ENCODE measurements around the gene PKP3. TPM values are rescaled to one million over a fixed set of nuclear protein-coding genes. Genes with fewer than 3 reads are reported as not detected.
A peak's percentile ranks its signal among the peaks of the same experiment; 100 is the strongest.

The PKP3 gene
- total and polyA plus RNA-seq, 9 of the 15 experiments (the other 6 are each of a cell fraction or from before 2014, with no cell fraction given), result 0.11 to 110 (median 30.7) TPM

- TF ChIP-seq HEY1 (CRISPR knock-in tag; IDR thresholded peaks at IDR 0.05; ENCODE audit: borderline replicate concordance) (0 out of 2 replicates have a peak, but pooled peaks have one; percentile 66), SFPQ (IDR thresholded peaks at IDR 0.05; ENCODE audit: low read depth, low read length) (no peak), KDM1A (IDR thresholded peaks at IDR 0.05) (no peak), HNRNPLL (IDR thresholded peaks at IDR 0.05; ENCODE audit: low read depth, low read length, poor library complexity, severe bottlenecking) (peak; percentile 87), ZKSCAN1 (IDR thresholded peaks at IDR 0.05; ENCODE audit: low read depth, low read length) (peak; percentile 92), CBX5 (IDR thresholded peaks at IDR 0.05; ENCODE audit: borderline replicate concordance, low read depth) (no peak; the same call in 1 of the 2 replicates), SIN3B (IDR thresholded peaks at IDR 0.05; ENCODE audit: low read depth) (peak; percentile 25; the same call in 1 of the 2 replicates), REST (IDR thresholded peaks at IDR 0.05; ENCODE audit: borderline replicate concordance) (peak; percentile 50; the same call in 1 of the 2 replicates), REST (CRISPR knock-in tag; IDR thresholded peaks at IDR 0.05; ENCODE audit: low read depth) (no peak), ELK3 (CRISPR knock-in tag; IDR thresholded peaks at IDR 0.05) (no peak), NCOA4 (IDR thresholded peaks at IDR 0.05; ENCODE audit: partially characterized antibody) (no peak), HNRNPUL1 (IDR thresholded peaks at IDR 0.05; ENCODE audit: low read length) (no peak), PHF8 (IDR thresholded peaks at IDR 0.05; ENCODE audit: borderline replicate concordance, low read length) (peak; percentile 50; the same call in 1 of the 2 replicates)
- TF ChIP-seq, protein P1, sequence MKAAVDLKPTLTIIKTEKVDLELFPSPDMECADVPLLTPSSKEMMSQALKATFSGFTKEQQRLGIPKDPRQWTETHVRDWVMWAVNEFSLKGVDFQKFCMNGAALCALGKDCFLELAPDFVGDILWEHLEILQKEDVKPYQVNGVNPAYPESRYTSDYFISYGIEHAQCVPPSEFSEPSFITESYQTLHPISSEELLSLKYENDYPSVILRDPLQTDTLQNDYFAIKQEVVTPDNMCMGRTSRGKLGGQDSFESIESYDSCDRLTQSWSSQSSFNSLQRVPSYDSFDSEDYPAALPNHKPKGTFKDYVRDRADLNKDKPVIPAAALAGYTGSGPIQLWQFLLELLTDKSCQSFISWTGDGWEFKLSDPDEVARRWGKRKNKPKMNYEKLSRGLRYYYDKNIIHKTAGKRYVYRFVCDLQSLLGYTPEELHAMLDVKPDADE (conservative IDR thresholded peaks at IDR 0.05; ENCODE audit: control insufficient read depth, low read depth, low read length), result peak; percentile 11; the same call in 1 of the 2 replicates
These were observed 13.0 kb downstream of the PKP3 start (continued) for GRCh38 chr11:406796-407650.

Measured in K562 (cell line).